K562 (cell line): ENCODE measurements around the gene AGRP. TPM values are rescaled to one million over a fixed set of nuclear protein-coding genes. Genes with fewer than 3 reads are reported as not detected.

ENCODE experiments used
- BRD9 ChIP-seq: fragments of 450-650 bp; IDR thresholded peaks from 2 replicates; pipeline ENCODE4 v1.6.1; 2018; ENCODE audit warnings: low read depth; ENCODE audit not compliant: partially characterized antibody
- CBX2 ChIP-seq: fragments of 200-600 bp; sonication (generic); IDR thresholded peaks from one replicate; pipeline ENCODE4 v1.6.1; 2012; ENCODE audit warnings: mild to moderate bottlenecking, low read length, inconsistent platforms; ENCODE audit not compliant: insufficient read depth, poor library complexity, severe bottlenecking
- CBX3 ChIP-seq, 2 experiments: IDR thresholded peaks; 1 replicate in 1 of 2; 2 replicates in 1 of 2; pipeline ENCODE4 v1.6.1; 2012; ENCODE audit warnings: inconsistent platforms in 2 of 2, low read length in 2 of 2, borderline replicate concordance in 1 of 2, control low read depth in 1 of 2
- CTCF ChIP-seq, 3 experiments: IDR thresholded peaks in 2 of 3; conservative IDR thresholded peaks in 1 of 3; 2 replicates each; pipeline ENCODE4 v1.5.1; 2011 to 2012; ENCODE audit warnings: low read length in 3 of 3, mild to moderate bottlenecking in 3 of 3, control low read depth in 2 of 3, improper control_type of control experiment in 1 of 3, inconsistent platforms in 1 of 3, low read depth in 1 of 3, mixed read lengths in 1 of 3, moderate library complexity in 1 of 3; ENCODE audit not compliant: insufficient read depth in 2 of 3
- CTCFL ChIP-seq: IDR thresholded peaks from 2 replicates; pipeline ENCODE4 v1.6.1; 2011; ENCODE audit warnings: borderline replicate concordance, low read depth, mild to moderate bottlenecking, moderate library complexity, low read length; ENCODE audit not compliant: insufficient read depth, poor library complexity, severe bottlenecking
- DPF2 ChIP-seq: fragments of 450-650 bp; IDR thresholded peaks from 2 replicates; pipeline ENCODE4 v1.6.1; 2016
- E2F3 ChIP-seq: fragments of 250-450 bp; sonication (Bioruptor Pico); IDR thresholded peaks from 2 replicates; pipeline ENCODE4 v1.4.0; 2020; ENCODE audit warnings: mild to moderate bottlenecking
- ESRRA ChIP-seq: fragments of 450-650 bp; IDR thresholded peaks from 2 replicates; pipeline ENCODE4 v1.6.1; 2014; ENCODE audit warnings: low read depth, mild to moderate bottlenecking, moderate library complexity, borderline replicate concordance
- ESRRB ChIP-seq: fragments of 250-450 bp; sonication (Bioruptor Pico); IDR thresholded peaks from 2 replicates; pipeline ENCODE4 v1.5.0; 2020; ENCODE audit warnings: mild to moderate bottlenecking, moderate library complexity, borderline replicate concordance
- HDAC3 ChIP-seq: fragments of 450-650 bp; IDR thresholded peaks from 2 replicates; pipeline ENCODE4 v1.6.1; 2018; ENCODE audit warnings: borderline replicate concordance, mild to moderate bottlenecking, moderate library complexity; ENCODE audit not compliant: partially characterized antibody
- KAT7 ChIP-seq: sonication (generic); formaldehyde crosslinking; IDR thresholded peaks from 2 replicates; pipeline ENCODE4 v1.8.0; 2022; ENCODE audit warnings: missing genetic modification reagents, mild to moderate bottlenecking, borderline replicate concordance
- KDM1A ChIP-seq, 2 experiments: fragments of 450-650 bp; IDR thresholded peaks; 2 replicates each; pipeline ENCODE4 v1.6.1; 2016; ENCODE audit warnings: mild to moderate bottlenecking in 2 of 2
- MCM3 ChIP-seq: fragments of 450-650 bp; IDR thresholded peaks from 2 replicates; pipeline ENCODE4 v1.6.1; 2016
- MIER1 ChIP-seq: fragments of 450-650 bp; IDR thresholded peaks from 2 replicates; pipeline ENCODE4 v1.6.1; 2016; ENCODE audit warnings: antibody characterized with exemption, mild to moderate bottlenecking, low read depth
- NBN ChIP-seq: fragments of 450-650 bp; IDR thresholded peaks from 2 replicates; pipeline ENCODE4 v1.6.1; 2016; ENCODE audit warnings: low read depth, mild to moderate bottlenecking
- NELFE ChIP-seq: IDR thresholded peaks from 2 replicates; pipeline ENCODE4 v1.6.1; 2011; ENCODE audit warnings: mild to moderate bottlenecking; ENCODE audit not compliant: insufficient read depth, insufficient read length
- NR4A1 ChIP-seq, 2 experiments: fragments of 250-450 bp in 1 of 2; fragments of 450-650 bp in 1 of 2; sonication (Bioruptor Pico) in 1 of 2; IDR thresholded peaks; 2 replicates each; pipeline versions ENCODE4 v1.4.0 to v1.6.1; 2016 to 2020; ENCODE audit warnings: mild to moderate bottlenecking in 2 of 2, missing compliant biosample characterization in 1 of 2, missing genetic modification characterization in 1 of 2, moderate library complexity in 1 of 2
- RBFOX2 ChIP-seq: fragments of 200-400 bp; formaldehyde crosslinking; IDR thresholded peaks from 2 replicates; pipeline ENCODE4 v1.6.1; 2017; ENCODE audit warnings: low read depth, mild to moderate bottlenecking, low read length, moderate library complexity
- TEAD4 ChIP-seq, 2 experiments: sonication (generic) in 1 of 2; formaldehyde crosslinking in 1 of 2; IDR thresholded peaks; 2 replicates each; pipeline versions ENCODE4 v1.6.1 to v1.8.0; 2012 to 2022; ENCODE audit warnings: borderline replicate concordance in 1 of 2, inconsistent platforms in 1 of 2, low read length in 1 of 2, mild to moderate bottlenecking in 1 of 2, missing genetic modification reagents in 1 of 2
- TOE1 ChIP-seq, 2 experiments: fragments of 450-650 bp in 1 of 2; sonication (generic) in 1 of 2; formaldehyde crosslinking in 1 of 2; IDR thresholded peaks; 2 replicates each; pipeline versions ENCODE4 v1.7.1 to v1.8.0; 2016 to 2022; ENCODE audit warnings: borderline replicate concordance in 2 of 2, mild to moderate bottlenecking in 2 of 2, antibody characterized with exemption in 1 of 2, inconsistent platforms in 1 of 2, low read depth in 1 of 2, missing genetic modification reagents in 1 of 2, moderate library complexity in 1 of 2
- ZC3H4 ChIP-seq: sonication (generic); formaldehyde crosslinking; IDR thresholded peaks from 2 replicates; pipeline ENCODE4 v1.9.0; 2021; ENCODE audit warnings: missing genetic modification reagents, borderline replicate concordance
- ZNF143 ChIP-seq: sonication (generic); formaldehyde crosslinking; IDR thresholded peaks from 2 replicates; pipeline ENCODE4 v1.9.0; 2022; ENCODE audit warnings: mild to moderate bottlenecking, missing genetic modification reagents
- ZNF263 ChIP-seq: sonication (generic); formaldehyde crosslinking; IDR thresholded peaks from 2 replicates; pipeline ENCODE4 v1.8.0; 2022; ENCODE audit warnings: mild to moderate bottlenecking, missing genetic modification reagents, borderline replicate concordance
- polyA plus RNA-seq, 8 experiments: library from polyadenylated mRNA; depleted of rRNA in 4 of 8; stranded (reverse) in 5 of 8; unstranded in 3 of 8; fragments of >200 nt; fragmentation: Nextera tagmentation in 2 of 8; fragmentation: Illumina TruSeq in 1 of 8; extraction: Ambion mirVana in 2 of 8; extraction: Trizol in 1 of 8; gene quantifications; 2 replicates each; pipeline versions ENCODE4 v1.2.1 to v1.2.3, GENCODE V29; 2011 to 2014; ENCODE audit warnings: inconsistent platforms in 1 of 8, missing spikeins in 1 of 8
- total RNA-seq, 7 experiments: library from RNA; depleted of rRNA in 6 of 7; stranded (reverse); fragments of >200 nt in 6 of 7; fragmentation: Illumina TruSeq in 2 of 7; extraction: Trizol in 2 of 7; gene quantifications; 2 replicates each; pipeline versions ENCODE4 v1.2.1 to v1.2.3, GENCODE V29; 2011 to 2021; ENCODE audit warnings: low replicate concordance in 1 of 7

The AGRP gene
- total and polyA plus RNA-seq, 9 of the 15 experiments (the other 6 are each of a cell fraction or from before 2014, with no cell fraction given): not detected

GRCh38 chr16:67521095-67521804, 37.9 kb upstream of the AGRP start (continued):
- TF ChIP-seq CTCF (IDR thresholded peaks at IDR 0.05 in 2 of 3, conservative IDR thresholded peaks at IDR 0.05 in 1 of 3; ENCODE audit: insufficient read depth in 2 of 3, low read depth in 1 of 3, low read length in 3 of 3): peak; percentile 97 to 100 (median 100)
- peak; percentile 70; the same call in 1 of the 2 replicates for TF ChIP-seq MIER1
- no peak for TF ChIP-seq NELFE
- TF ChIP-seq ZC3H4 (CRISPR knock-in tag): no peak
- TF ChIP-seq ESRRB (CRISPR knock-in tag): no peak
- TF ChIP-seq DPF2: peak; percentile 73; the same call in 1 of the 2 replicates
- TF ChIP-seq TEAD4 (IDR thresholded peaks at IDR 0.05; ENCODE audit: low read length): peak; percentile 60
- no peak for TF ChIP-seq TEAD4 (CRISPR knock-in tag; IDR thresholded peaks at IDR 0.05; ENCODE audit: borderline replicate concordance)
- peak; percentile 66 for TF ChIP-seq TOE1 (IDR thresholded peaks at IDR 0.05; ENCODE audit: borderline replicate concordance)
- TF ChIP-seq TOE1 (CRISPR knock-in tag; IDR thresholded peaks at IDR 0.05; ENCODE audit: borderline replicate concordance, low read depth): 0 out of 2 replicates have a peak, but pooled peaks have one; percentile 23
- TF ChIP-seq KAT7 (CRISPR knock-in tag): peak; percentile 71; the same call in 1 of the 2 replicates
- no peak for TF ChIP-seq MCM3
- peak; percentile 36; the same call in 1 of the 2 replicates for TF ChIP-seq RBFOX2
- peak in 1 of 2 experiments; percentile 41; a peak in 1 of 3 replicates for TF ChIP-seq CBX3 (IDR thresholded peaks at IDR 0.05; ENCODE audit: borderline replicate concordance in 1 of 2, low read length in 2 of 2)
- peak; percentile 95 for TF ChIP-seq BRD9
- no peak for TF ChIP-seq E2F3 (CRISPR knock-in tag)
- peak in 1 of 2 experiments; percentile 5; a peak in 1 of 4 replicates for TF ChIP-seq KDM1A (IDR thresholded peaks at IDR 0.05)
- TF ChIP-seq NR4A1 (CRISPR knock-in tag; IDR thresholded peaks at IDR 0.05): no peak
- no peak for TF ChIP-seq NR4A1 (tag; IDR thresholded peaks at IDR 0.05)
- TF ChIP-seq ZNF263 (CRISPR knock-in tag): peak; percentile 61; the same call in 1 of the 2 replicates
- peak; percentile 84 for TF ChIP-seq NBN
- TF ChIP-seq ZNF143 (CRISPR knock-in tag): no peak; the same call in 1 of the 2 replicates
- peak; percentile 77 for TF ChIP-seq CTCFL
- peak; percentile 58; the same call in 1 of the 2 replicates for TF ChIP-seq ESRRA
- TF ChIP-seq HDAC3: no peak
- no peak for TF ChIP-seq CBX2
